HCT116 (cell line): ENCODE results near the gene RARB. TPM values are rescaled to one million over a fixed set of nuclear protein-coding genes. Genes with fewer than 3 reads are reported as not detected.

Experiments
- ATAC-seq: fragments of 200-7000 bp; cut with Tn5 transposase; 2 replicates; pipeline ENCODE4 v1.9.1; 2020; ENCODE audit warnings: mild to moderate bottlenecking, moderate library complexity
- BruUV-seq: library from RNA; stranded (reverse); fragments of 400-500 nt; replicated peaks from 2 replicates; lab custom pipeline; 2021; lab: Mats Ljungman, UMichigan
- CTCF ChIA-PET: fragments of 300-600 bp; sonication (Branson Sonifier 250); formaldehyde crosslinking; loops from one replicate; lab custom pipeline; 2021; ENCODE audit warnings: antibody characterized with exemption; lab: Charles Lee
- POLR2A ChIA-PET: fragments of 300-600, 350-600 bp; sonication (Branson Sonifier 250); formaldehyde crosslinking; loops from one replicate; lab custom pipeline; 2021; ENCODE audit warnings: antibody characterized with exemption; lab: Charles Lee
- RAD21 ChIA-PET, 2 experiments: fragments of 300-600 bp; sonication (Branson Sonifier 250); formaldehyde crosslinking; loops; one replicate each; lab custom pipeline; 2023; ENCODE audit warnings: low total read pairs in 2 of 2; ENCODE audit not compliant: uncharacterized antibody in 2 of 2, unreplicated experiment in 2 of 2, low non-redundant PET in 1 of 2; lab: Charles Lee
- DNase-seq: peaks from one replicate; pipeline ENCODE4 v3.0.0-alpha.2; 2010; ENCODE audit warnings: low read depth, low spot score
- H2AFZ ChIP-seq: fragments of 200-600 bp; shearing (Covaris generic), sonication (generic); 2 replicates; pipeline ENCODE4 v1.6.1; 2017; ENCODE audit warnings: low read depth, mixed run types, mixed read lengths, antibody characterized with exemption, low read length; ENCODE audit not compliant: poor library complexity, severe bottlenecking
- H3K27ac ChIP-seq: 2 replicates; pipeline ENCODE4 v1.5.1; 2012; ENCODE audit warnings: low read depth, low read length
- H3K27me3 ChIP-seq: fragments of 200-600 bp; sonication (generic); 2 replicates; pipeline ENCODE4 v1.6.1; 2016; ENCODE audit warnings: mixed run types, low read length, mixed read lengths; ENCODE audit not compliant: insufficient read depth
- H3K36me3 ChIP-seq, 2 experiments: fragments of 200-500 bp in 1 of 2; fragments of 200-600 bp in 1 of 2; sonication (Bioruptor generic) in 1 of 2; sonication (generic) in 1 of 2; 2 replicates each; pipeline versions ENCODE4 v1.5.1 to v1.6.1; 2014 to 2016; ENCODE audit warnings: low read length in 2 of 2, inconsistent platforms in 1 of 2, mixed read lengths in 1 of 2, mixed run types in 1 of 2; ENCODE audit not compliant: insufficient read depth in 2 of 2, control insufficient read depth in 1 of 2
- H3K4me1 ChIP-seq, 2 experiments: fragments of 200-600 bp in 1 of 2; sonication (generic) in 1 of 2; 2 replicates each; pipeline versions ENCODE4 v1.5.1 to v1.6.1; 2012 to 2017; ENCODE audit warnings: low read length in 2 of 2, inconsistent platforms in 1 of 2, mild to moderate bottlenecking in 1 of 2, mixed read lengths in 1 of 2, mixed run types in 1 of 2, moderate library complexity in 1 of 2; ENCODE audit not compliant: insufficient read depth in 2 of 2, control insufficient read depth in 1 of 2
- H3K4me2 ChIP-seq: fragments of 200-600 bp; sonication (generic); 2 replicates; pipeline ENCODE4 v1.6.1; 2017; ENCODE audit warnings: mixed run types, low read length, mixed read lengths
- H3K4me3 ChIP-seq, 2 experiments: fragments of 200-600 bp in 1 of 2; sonication (generic) in 1 of 2; replicated peaks in 1 of 2; 2 replicates each; pipeline ENCODE4 v1.5.1; 2011 to 2016; ENCODE audit warnings: low read length in 2 of 2, control low read depth in 1 of 2, low read depth in 1 of 2, mild to moderate bottlenecking in 1 of 2, mixed read lengths in 1 of 2, mixed run types in 1 of 2
- H3K79me2 ChIP-seq: fragments of 200-600 bp; sonication (generic); 2 replicates; pipeline ENCODE4 v1.6.1; 2017; ENCODE audit warnings: mild to moderate bottlenecking, mixed run types, low read length, moderate library complexity, mixed read lengths; ENCODE audit not compliant: insufficient read depth
- H3K9ac ChIP-seq: fragments of 200-600 bp; sonication (generic); 2 replicates; pipeline ENCODE4 v1.6.1; 2016; ENCODE audit warnings: low read length, mixed read lengths
- H3K9me2 ChIP-seq: fragments of 200-600 bp; sonication (generic), shearing (Covaris generic); 2 replicates; pipeline ENCODE4 v1.6.1; 2017; ENCODE audit warnings: mixed run types, mild to moderate bottlenecking, moderate library complexity; ENCODE audit not compliant: insufficient read depth
- H3K9me3 ChIP-seq, 2 experiments: fragments of 200-500 bp in 1 of 2; fragments of 200-600 bp in 1 of 2; sonication (Bioruptor generic) in 1 of 2; sonication (generic) in 1 of 2; 2 replicates each; pipeline ENCODE4 v1.6.1; 2014 to 2017; ENCODE audit warnings: low read length in 2 of 2, mixed read lengths in 2 of 2, inconsistent platforms in 1 of 2, low read depth in 1 of 2, mild to moderate bottlenecking in 1 of 2, mixed run types in 1 of 2, moderate library complexity in 1 of 2; ENCODE audit not compliant: control insufficient read depth in 1 of 2, insufficient read depth in 1 of 2
- H4K20me1 ChIP-seq: fragments of 200-600 bp; sonication (generic), shearing (Covaris generic); 2 replicates; pipeline ENCODE4 v1.6.1; 2017; ENCODE audit warnings: mixed run types, mild to moderate bottlenecking, moderate library complexity; ENCODE audit not compliant: insufficient read depth
- CBX3 ChIP-seq: IDR thresholded peaks from 2 replicates; pipeline ENCODE4 v1.6.1; 2012; ENCODE audit warnings: low read depth
- CTCF ChIP-seq, 3 experiments: fragments of 200-600 bp in 1 of 3; sonication (generic) in 1 of 3; IDR thresholded peaks in 2 of 3; conservative IDR thresholded peaks in 1 of 3; 2 replicates each; pipeline ENCODE4 v1.5.1; 2012 to 2017; ENCODE audit warnings: low read depth in 2 of 3, low read length in 2 of 3, antibody characterized with exemption in 1 of 3, borderline replicate concordance in 1 of 3, control low read depth in 1 of 3, mild to moderate bottlenecking in 1 of 3, mixed read lengths in 1 of 3, mixed run types in 1 of 3, moderate library complexity in 1 of 3; ENCODE audit not compliant: insufficient read depth in 1 of 3
- EGR1 ChIP-seq: IDR thresholded peaks from 2 replicates; pipeline ENCODE4 v1.6.1; 2012; ENCODE audit warnings: low read depth
- EZH2phosphoT487 ChIP-seq: fragments of 200-600 bp; IDR thresholded peaks from 2 replicates; pipeline ENCODE4 v1.6.1; 2018; ENCODE audit warnings: antibody characterized with exemption, borderline replicate concordance
- JUND ChIP-seq: IDR thresholded peaks from 2 replicates; pipeline ENCODE4 v1.6.1; 2012
- RAD21 ChIP-seq: IDR thresholded peaks from 2 replicates; pipeline ENCODE4 v1.6.1; 2012; ENCODE audit warnings: low read depth, mild to moderate bottlenecking
- YY1 ChIP-seq: IDR thresholded peaks from 2 replicates; pipeline ENCODE4 v1.6.1; 2011; ENCODE audit warnings: low read length, low read depth, moderate library complexity, mild to moderate bottlenecking; ENCODE audit not compliant: insufficient replicate concordance; ENCODE audit errors: extremely low read depth
- ZNF274 ChIP-seq: fragments of 200-500 bp; sonication (Bioruptor generic); IDR thresholded peaks from 2 replicates; pipeline ENCODE4 v1.6.1; 2014; ENCODE audit warnings: mild to moderate bottlenecking, low read depth, low read length, inconsistent platforms
- intact Hi-C: fragments of 100-400 bp; cut with micrococcal nuclease; formaldehyde crosslinking; loops from 2 replicates; pipeline ENCODE4 v1.10.0; 2022
- total RNA-seq: library from RNA; stranded (reverse); gene quantifications from one replicate; pipeline ENCODE4 v1.2.1, GENCODE V29; 2021; ENCODE audit not compliant: unreplicated experiment

RARB gene
- total RNA-seq, 1 experiment from 2014 or later = not detected

DNA sequence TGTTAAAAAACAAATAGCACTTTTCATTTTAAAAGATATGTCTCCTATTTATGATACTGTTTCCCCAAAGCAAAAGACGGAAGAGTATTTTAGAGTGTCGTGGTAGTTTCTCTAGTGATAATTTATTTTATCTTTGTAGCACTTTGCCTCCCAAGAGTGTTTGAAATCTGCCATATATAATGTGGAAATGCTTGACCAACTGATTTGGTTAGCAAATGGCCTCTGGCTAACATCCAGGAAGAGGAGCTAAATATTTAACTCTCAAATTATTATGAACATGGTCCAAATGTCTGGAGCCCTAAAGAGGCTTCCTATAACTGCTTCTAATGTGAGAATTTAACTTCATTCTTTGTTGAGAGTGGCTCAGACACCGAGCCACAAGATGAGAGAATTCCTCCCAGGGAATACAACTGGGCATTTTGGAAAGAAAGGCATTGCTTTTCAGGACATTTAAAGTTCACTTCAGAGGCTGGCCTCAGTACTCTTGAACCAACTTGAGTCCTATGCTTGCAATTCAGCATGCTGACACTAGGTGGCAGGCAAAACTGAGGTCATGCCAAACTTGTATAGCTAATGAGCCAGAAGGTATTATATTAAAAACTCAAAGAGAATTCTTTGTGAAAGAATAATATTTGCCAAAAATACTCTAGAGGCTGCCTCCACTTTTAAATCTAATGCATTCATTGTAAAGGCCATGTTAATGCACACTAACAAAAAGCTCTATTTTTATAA is 104.5 kb downstream of the RARB start:
- H4K20me1 ChIP-seq = no peaks in the 10 kb centered on the region
- ChIA-PET POLR2A (no interaction called here), RAD21 (no interaction called here), CTCF (interaction anchor here (0.7 kb wide), 1 partner anchor 11 kb away, joined by 3 read pairs; no protein-coding TSS in a partner anchor)
- no peaks in the 10 kb centered on the region for H3K79me2 ChIP-seq
- no peaks in the 10 kb centered on the region; a peak in 1 of 4 replicates for H3K9me3 ChIP-seq
- DNase-seq (peak; percentile 26), ATAC-seq (peak; percentile 49; the same call in 1 of the 2 replicates)
- H2AFZ ChIP-seq = no peak overlapping the region
- no peak overlapping the region for H3K4me2 ChIP-seq
- H3K9me2 ChIP-seq = no peaks in the 10 kb centered on the region
- H3K9ac ChIP-seq = no peak overlapping the region
- intact Hi-C loops = no loop called here
- H3K36me3 ChIP-seq = no peaks in the 10 kb centered on the region
- peaks cover 3% of the 10 kb centered on the region; the same call in 1 of the 2 replicates for H3K27me3 ChIP-seq
- TF ChIP-seq EGR1 = no peak
- 0 out of 2 replicates have a peak, but pooled peaks have one; percentile 17 for TF ChIP-seq CBX3
- no peak for TF ChIP-seq EZH2phosphoT487
- no peak for TF ChIP-seq JUND
- TF ChIP-seq RAD21 = peak; percentile 47
- TF ChIP-seq ZNF274 = no peak
- no peak for TF ChIP-seq YY1
- peak; percentile 26 to 88 (median 75); a peak in 5 of 6 replicates for TF ChIP-seq CTCF (IDR thresholded peaks at IDR 0.05 in 2 of 3, conservative IDR thresholded peaks at IDR 0.05 in 1 of 3; ENCODE audit: borderline replicate concordance in 1 of 3, insufficient read depth in 1 of 3, low read depth in 2 of 3, low read length in 2 of 3)
- BruUV-seq = no TSS peak
- no peak overlapping the region for H3K27ac ChIP-seq
- no peak overlapping the region for H3K4me3 ChIP-seq
- no peaks in the 10 kb centered on the region for H3K4me1 ChIP-seq
